ENCODE data around the gene RENBP. TPM values are rescaled to one million over a fixed set of nuclear protein-coding genes. Genes with fewer than 3 reads are reported as not detected.

RENBP gene
- total and polyA plus RNA-seq, 2 of the 13 experiments (the other 11 are each of a cell fraction or from before 2014, with no cell fraction given): 1.4 to 2.6 TPM

GRCh38 chrX:153971450-153972367 lies 27.3 kb upstream of the RENBP start, which contains the start of gene HCFC1 (continued):
- TF ChIP-seq ZNF142 (CRISPR knock-in tag; IDR thresholded peaks at IDR 0.05) (no peak), HMGXB3 (CRISPR knock-in tag; IDR thresholded peaks at IDR 0.05; ENCODE audit: borderline replicate concordance) (no peak; the same call in 1 of the 2 replicates), ZBTB7A (CRISPR knock-in tag; IDR thresholded peaks at IDR 0.05) (no peak), KLF13 (CRISPR knock-in tag; IDR thresholded peaks at IDR 0.05) (no peak), AHR (CRISPR knock-in tag; IDR thresholded peaks at IDR 0.05) (no peak), ZFP91 (CRISPR knock-in tag; IDR thresholded peaks at IDR 0.05; ENCODE audit: borderline replicate concordance) (peak; percentile 99), ZNF761 (CRISPR knock-in tag; conservative IDR thresholded peaks at IDR 0.05) (no peak), ZBTB38 (CRISPR knock-in tag; IDR thresholded peaks at IDR 0.05) (no peak; the same call in 1 of the 2 replicates), RFXAP (CRISPR knock-in tag; IDR thresholded peaks at IDR 0.05; ENCODE audit: borderline replicate concordance) (no peak), SMAD3 (CRISPR knock-in tag; IDR thresholded peaks at IDR 0.05) (no peak), MIER2 (CRISPR knock-in tag; IDR thresholded peaks at IDR 0.05) (no peak), CSRNP1 (CRISPR knock-in tag; IDR thresholded peaks at IDR 0.05) (no peak), RBAK (CRISPR knock-in tag; IDR thresholded peaks at IDR 0.05) (no peak)

Data from HepG2 (cell line).